ENCODE results near the gene CXCR5. TPM values are rescaled to one million over a fixed set of nuclear protein-coding genes. Genes with fewer than 3 reads are reported as not detected.

Gene CXCR5
- total and polyA plus RNA-seq, 10 of the 15 experiments (the other 5 are each of a cell fraction or from before 2014, with no cell fraction given), result 0.03 to 0.63 (median 0.25) TPM

DNA sequence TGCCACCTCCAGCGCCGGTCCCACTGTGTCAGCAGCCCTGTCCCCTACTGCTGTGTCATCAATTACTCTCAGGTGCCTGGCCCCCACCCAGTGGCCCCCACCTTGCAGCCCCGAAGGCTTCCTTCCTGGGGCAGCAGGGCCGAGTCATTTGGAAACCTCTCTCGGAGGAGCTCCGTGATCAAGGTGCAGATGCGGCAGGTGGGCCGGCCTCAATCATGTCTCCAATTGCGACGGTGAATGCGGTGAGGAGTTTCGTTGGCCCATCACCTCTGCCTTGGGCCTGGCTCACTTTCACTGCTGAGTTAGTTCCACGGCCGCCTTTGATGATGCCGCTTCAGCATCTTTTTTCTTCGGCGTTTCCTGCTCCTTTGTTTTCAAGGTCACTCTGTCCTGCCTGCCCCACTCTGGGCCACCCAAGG lies 11.3 kb upstream of the CXCR5 start (continued):
- TF ChIP-seq NR2F1 (conservative IDR thresholded peaks at IDR 0.05), result 0 out of 2 replicates have a peak, but pooled peaks have one; percentile 29
- TF ChIP-seq, protein P1, sequence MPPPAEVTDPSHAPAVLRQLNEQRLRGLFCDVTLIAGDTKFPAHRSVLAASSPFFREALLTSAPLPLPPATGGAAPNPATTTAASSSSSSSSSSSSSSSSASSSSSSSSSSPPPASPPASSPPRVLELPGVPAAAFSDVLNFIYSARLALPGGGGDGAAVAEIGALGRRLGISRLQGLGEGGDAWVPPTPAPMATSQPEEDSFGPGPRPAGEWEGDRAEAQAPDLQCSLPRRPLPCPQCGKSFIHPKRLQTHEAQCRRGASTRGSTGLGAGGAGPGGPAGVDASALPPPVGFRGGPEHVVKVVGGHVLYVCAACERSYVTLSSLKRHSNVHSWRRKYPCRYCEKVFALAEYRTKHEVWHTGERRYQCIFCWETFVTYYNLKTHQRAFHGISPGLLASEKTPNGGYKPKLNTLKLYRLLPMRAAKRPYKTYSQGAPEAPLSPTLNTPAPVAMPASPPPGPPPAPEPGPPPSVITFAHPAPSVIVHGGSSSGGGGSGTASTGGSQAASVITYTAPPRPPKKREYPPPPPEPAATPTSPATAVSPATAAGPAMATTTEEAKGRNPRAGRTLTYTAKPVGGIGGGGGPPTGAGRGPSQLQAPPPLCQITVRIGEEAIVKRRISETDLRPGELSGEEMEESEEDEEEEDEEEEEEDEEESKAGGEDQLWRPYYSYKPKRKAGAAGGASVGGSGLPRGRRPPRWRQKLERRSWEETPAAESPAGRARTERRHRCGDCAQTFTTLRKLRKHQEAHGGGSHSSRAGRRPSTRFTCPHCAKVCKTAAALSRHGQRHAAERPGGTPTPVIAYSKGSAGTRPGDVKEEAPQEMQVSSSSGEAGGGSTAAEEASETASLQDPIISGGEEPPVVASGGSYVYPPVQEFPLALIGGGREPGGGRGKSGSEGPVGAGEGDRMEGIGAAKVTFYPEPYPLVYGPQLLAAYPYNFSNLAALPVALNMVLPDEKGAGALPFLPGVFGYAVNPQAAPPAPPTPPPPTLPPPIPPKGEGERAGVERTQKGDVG (CRISPR knock-in tag; IDR thresholded peaks at IDR 0.05), result no peak
- no peak for TF ChIP-seq HCFC1 (IDR thresholded peaks at IDR 0.05; ENCODE audit: low read length)
- peak; percentile 43; the same call in 1 of the 2 replicates for TF ChIP-seq ZNF217 (IDR thresholded peaks at IDR 0.05)
- TF ChIP-seq BHLHE40 (IDR thresholded peaks at IDR 0.05; ENCODE audit: borderline replicate concordance in 1 of 2, low read depth in 2 of 2, low read length in 1 of 2), result peak in 1 of 2 experiments; percentile 38; a peak in 1 of 4 replicates

DNA sequence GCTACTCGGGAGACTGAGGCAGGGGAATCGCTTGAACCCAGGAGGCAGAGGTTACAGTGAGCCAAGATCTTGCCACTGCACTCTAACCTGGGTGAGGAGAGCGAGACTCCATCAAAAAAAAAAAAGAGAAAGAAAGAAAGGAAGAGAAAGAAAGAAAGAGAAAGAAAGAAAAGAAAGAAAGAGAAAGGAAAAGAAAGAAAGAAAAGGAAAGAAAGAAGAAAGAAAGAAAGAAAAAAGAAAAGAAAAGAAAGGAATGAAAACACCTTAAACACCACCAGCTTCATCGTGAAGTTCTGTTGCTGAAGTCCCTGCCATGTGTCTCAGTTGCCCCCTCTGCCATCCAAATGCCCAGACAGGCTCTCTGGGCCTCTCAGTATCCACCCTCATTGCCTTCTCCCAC lies 9.9 kb upstream of the CXCR5 start:
- BruUV-seq (replicated peaks), result no TSS peak
- Histone ChIP-seq H4K20me1 (ENCODE audit: control insufficient read depth, insufficient read depth) (no peaks in the 10 kb centered on the region), H3K4me2 (ENCODE audit: control insufficient read depth, insufficient read depth) (no peak overlapping the region), H3K9ac (ENCODE audit: control insufficient read depth, insufficient read depth, low read length) (no peak overlapping the region), H3K27ac (ENCODE audit: control insufficient read depth, insufficient read depth) (no peak overlapping the region), H3K36me3 (ENCODE audit: control insufficient read depth in 2 of 2, insufficient read depth in 2 of 2, low read length in 1 of 2) (no peaks in the 10 kb centered on the region), H3K79me2 (ENCODE audit: control insufficient read depth, insufficient read depth, low read length) (no peaks in the 10 kb centered on the region), H3K27me3 (replicated peaks in 1 of 2; ENCODE audit: control insufficient read depth in 2 of 2, insufficient read depth in 2 of 2, low read length in 1 of 2) (peaks cover 4% of the 10 kb centered on the region in 2 experiments), H3K4me1 (ENCODE audit: control insufficient read depth, insufficient read depth, low read length) (peaks cover 49% of the 10 kb centered on the region), H2AFZ (ENCODE audit: control insufficient read depth, low read depth, low read length) (no peak overlapping the region), H3K4me3 (no peak overlapping the region), H3K9me3 (replicated peaks; ENCODE audit: control insufficient read depth, insufficient read depth, low read length) (no peaks in the 10 kb centered on the region)
- intact Hi-C loops (cut with micrococcal nuclease; ENCODE audit: unreplicated experiment), result loop anchor here (5.0 kb wide), 1 partner anchor 82 kb away; the partner anchor contains the start of gene DDX6
- no peak for DNase-seq (ENCODE audit: low read depth, low spot score)
- 93% methylated on average over 3 of the region's 4 CpGs for WGBS (ENCODE audit: insufficient coverage, insufficient replicate concordance, low lambda C conversion rate, missing lambda C conversion rate)
- no peak for ATAC-seq
- RAD21 ChIA-PET (ENCODE audit: unreplicated experiment), result interaction anchor here (1.4 kb wide), 1 partner anchor 82 kb away, joined by 3 read pairs; no protein-coding TSS in a partner anchor
- no peak for FAIRE-seq
- SMC1A ChIA-PET (ENCODE audit: uncharacterized antibody, unreplicated experiment), result no interaction called here
- CTCF ChIA-PET, result interaction anchor here (1.6 kb wide), 1 partner anchor 54 kb away, joined by 3 read pairs; no protein-coding TSS in a partner anchor
- POLR2A ChIA-PET, result no interaction called here
- in situ Hi-C loops (cut with MboI), result no loop called here
- no peak for TF ChIP-seq FOXM1 (IDR thresholded peaks at IDR 0.05; ENCODE audit: low read depth, low read length)
- no peak for TF ChIP-seq BCLAF1 (IDR thresholded peaks at IDR 0.05)
- TF ChIP-seq TCF12 (IDR thresholded peaks at IDR 0.05; ENCODE audit: low read depth, low read length), result no peak
- no peak for TF ChIP-seq SUPT20H (IDR thresholded peaks at IDR 0.05; ENCODE audit: borderline replicate concordance, control insufficient read depth, low read depth, low read length)
- no peak for TF ChIP-seq ZNF274 (IDR thresholded peaks at IDR 0.05; ENCODE audit: insufficient read depth, insufficient read length)
- TF ChIP-seq KAT2A (conservative IDR thresholded peaks at IDR 0.05; ENCODE audit: control insufficient read depth, low read depth, low read length), result no peak
- TF ChIP-seq ASH2L (IDR thresholded peaks at IDR 0.05; ENCODE audit: borderline replicate concordance, low read depth), result no peak
- no peak for TF ChIP-seq MEF2A (IDR thresholded peaks at IDR 0.05; ENCODE audit: insufficient read depth, low read depth, low read length)
- TF ChIP-seq CHD1 (IDR thresholded peaks at IDR 0.05; ENCODE audit: low read depth, low read length), result no peak
- no peak for TF ChIP-seq MYC (IDR thresholded peaks at IDR 0.05; ENCODE audit: insufficient read depth, insufficient read length, insufficient replicate concordance, low read length, severe bottlenecking)
- TF ChIP-seq SP1 (IDR thresholded peaks at IDR 0.05; ENCODE audit: low read depth, low read length), result no peak
- no peak for TF ChIP-seq FOXK2 (IDR thresholded peaks at IDR 0.05)
- TF ChIP-seq CREB1 (IDR thresholded peaks at IDR 0.05; ENCODE audit: low read depth), result no peak
